Keratinocyte (primary cell): ENCODE results near the gene SLC7A4. TPM values are rescaled to one million over a fixed set of nuclear protein-coding genes. Genes with fewer than 3 reads are reported as not detected.

Source experiments
- DNase-seq: peaks from one replicate; pipeline ENCODE4 v3.0.0-alpha.2; 2011; ENCODE audit warnings: low read depth, missing footprints, low spot score
- FAIRE-seq: peaks from 2 replicates; lab custom pipeline; 2011; peaks lifted over from hg19 to GRCh38; lab: Jason Lieb, UNC
- H2AFZ ChIP-seq: 2 replicates; pipeline ENCODE4 v1.6.0; 2012; ENCODE audit warnings: low read length, control low read depth, inconsistent platforms; ENCODE audit not compliant: control insufficient read depth
- H3K27ac ChIP-seq: 2 replicates; pipeline ENCODE4 v1.5.1; 2011; ENCODE audit warnings: low read length; ENCODE audit not compliant: control insufficient read depth, insufficient read depth
- H3K27me3 ChIP-seq: 3 replicates; pipeline ENCODE4 v1.6.0; 2011; ENCODE audit warnings: low read length; ENCODE audit not compliant: control insufficient read depth, insufficient read depth; ENCODE audit errors: extremely low read depth
- H3K36me3 ChIP-seq, 2 experiments: 2 replicates in 1 of 2; 3 replicates in 1 of 2; pipeline ENCODE4 v1.5.1; 2011; ENCODE audit warnings: low read length in 2 of 2, mild to moderate bottlenecking in 1 of 2; ENCODE audit not compliant: control insufficient read depth in 2 of 2, insufficient read depth in 2 of 2; ENCODE audit errors: extremely low read depth in 1 of 2
- H3K4me1 ChIP-seq: 3 replicates; pipeline ENCODE4 v1.5.1; 2011; ENCODE audit warnings: low read length; ENCODE audit not compliant: control insufficient read depth, insufficient read depth; ENCODE audit errors: extremely low read depth
- H3K4me2 ChIP-seq: 3 replicates; pipeline ENCODE4 v1.6.0; 2011; ENCODE audit warnings: low read depth, low read length; ENCODE audit not compliant: control insufficient read depth, insufficient read depth; ENCODE audit errors: extremely low read depth
- H3K4me3 ChIP-seq, 3 experiments: fragments of 200-600 bp in 1 of 3; sonication (generic) in 1 of 3; 2 replicates in 2 of 3; 3 replicates in 1 of 3; pipeline ENCODE4 v1.5.1; 2011 to 2016; ENCODE audit warnings: low read length in 3 of 3, mild to moderate bottlenecking in 3 of 3, control low read depth in 2 of 3, inconsistent platforms in 1 of 3, low read depth in 1 of 3, mixed read lengths in 1 of 3, mixed run types in 1 of 3, moderate library complexity in 1 of 3; ENCODE audit not compliant: control insufficient read depth in 2 of 3, insufficient read depth in 2 of 3; ENCODE audit errors: extremely low read depth in 1 of 3
- H3K79me2 ChIP-seq: 2 replicates; pipeline ENCODE4 v1.6.0; 2012; ENCODE audit warnings: low read length; ENCODE audit not compliant: control insufficient read depth, insufficient read depth
- H3K9ac ChIP-seq: 3 replicates; pipeline ENCODE4 v1.6.0; 2011; ENCODE audit warnings: low read length; ENCODE audit not compliant: control insufficient read depth, insufficient read depth; ENCODE audit errors: extremely low read depth
- H3K9me1 ChIP-seq: 3 replicates; pipeline ENCODE4 v1.6.0; 2011; ENCODE audit warnings: low read length; ENCODE audit not compliant: control insufficient read depth, insufficient read depth; ENCODE audit errors: extremely low read depth
- H3K9me3 ChIP-seq: 2 replicates; pipeline ENCODE4 v1.5.1; 2012; ENCODE audit warnings: low read depth, low read length; ENCODE audit not compliant: control insufficient read depth
- H4K20me1 ChIP-seq: 3 replicates; pipeline ENCODE4 v1.6.0; 2011; ENCODE audit warnings: low read length; ENCODE audit not compliant: control insufficient read depth, insufficient read depth; ENCODE audit errors: extremely low read depth
- EZH2 ChIP-seq: IDR thresholded peaks from one replicate; pipeline ENCODE4 v1.6.1; 2012; ENCODE audit warnings: inconsistent platforms, mild to moderate bottlenecking, low read length, moderate library complexity
- dilution Hi-C: fragments of 300-500 bp; cut with MboI; formaldehyde crosslinking; loops from one replicate; pipeline ENCODE4 v1.7.0; 2020; ENCODE audit warnings: low sequenced_read_pairs; ENCODE audit not compliant: extremely low pct_ligation_motif_present
- polyA plus RNA-seq, 5 experiments: library from polyadenylated mRNA; depleted of rRNA in 3 of 5; stranded (reverse) in 3 of 5; stranded (forward) in 1 of 5; unstranded in 1 of 5; fragments of >200 nt; gene quantifications; 1 replicate in 1 of 5; 2 replicates in 3 of 5; 3 replicates in 1 of 5; pipeline versions ENCODE4 v1.2.1 to v1.2.3, GENCODE V29; 2011 to 2012; ENCODE audit warnings: missing spikeins in 2 of 5, low read depth in 1 of 5, low replicate concordance in 1 of 5
- TF ChIP-seq, protein P1 (sequence below), 3 experiments: IDR thresholded peaks in 1 of 3; conservative IDR thresholded peaks in 1 of 3; optimal IDR thresholded peaks in 1 of 3; 2 replicates in 2 of 3; 3 replicates in 1 of 3; pipeline versions ENCODE3 to v1.5.1; 2011; ENCODE audit warnings: low read length in 3 of 3, mild to moderate bottlenecking in 3 of 3, moderate library complexity in 2 of 3, control low read depth in 1 of 3, inconsistent platforms in 1 of 3; ENCODE audit not compliant: insufficient read depth in 2 of 3; ENCODE audit errors: extremely low read depth in 1 of 3

SLC7A4 gene
- polyA plus RNA-seq, 1 donor (not counting 4 experiments of a cell fraction or from before 2014, with no cell fraction given) = 0.10 TPM

DNA sequence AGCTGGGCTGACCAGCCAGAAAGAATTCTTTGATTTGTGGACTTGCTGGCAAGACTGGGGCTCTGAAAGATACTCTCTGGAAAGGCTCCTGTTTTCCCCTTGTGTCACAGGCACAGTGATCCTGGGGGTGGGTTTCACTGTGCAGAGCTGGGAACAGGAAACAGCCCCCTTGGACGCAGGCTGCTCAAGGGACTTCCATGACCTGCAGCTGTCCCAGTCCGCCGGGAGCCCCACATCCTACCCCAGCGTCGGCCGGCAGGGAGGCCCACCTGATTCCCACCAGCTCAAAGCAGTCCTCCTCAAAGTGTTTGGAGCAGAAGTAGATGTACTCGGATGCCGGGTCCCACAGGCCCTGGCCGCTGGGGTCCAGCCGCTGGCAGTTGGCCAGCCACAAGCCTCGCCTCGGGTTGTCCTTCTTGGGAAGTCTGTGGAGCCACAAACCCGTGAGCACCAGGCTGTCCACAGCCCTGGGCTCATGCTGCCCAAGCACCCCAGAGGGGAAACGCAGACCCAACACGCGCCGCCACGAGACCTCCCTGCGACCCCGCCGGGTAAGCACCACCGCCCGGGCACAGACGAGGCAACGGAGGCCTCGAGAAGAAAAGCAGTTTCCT is 31.3 kb downstream of the SLC7A4 start:
- Histone ChIP-seq H3K9ac (peak overlapping the region; percentile 94), H3K4me1 (peaks cover 20% of the 10 kb centered on the region), H3K79me2 (peaks cover 28% of the 10 kb centered on the region), H4K20me1 (no peaks in the 10 kb centered on the region), H3K36me3 (peaks cover 14 to 18% of the 10 kb centered on the region in 2 experiments), H2AFZ (peak overlapping the region; percentile 84), H3K4me2 (peak overlapping the region; percentile 99), H3K27ac (peak overlapping the region; percentile 93), H3K27me3 (no peaks in the 10 kb centered on the region), H3K4me3 (peak overlapping the region; percentile 83 to 91 (median 90)), H3K9me1 (no peaks in the 10 kb centered on the region), H3K9me3 (no peaks in the 10 kb centered on the region)
- dilution Hi-C loops = no loop called here
- no peak for DNase-seq
- no peak for TF ChIP-seq EZH2
- TF ChIP-seq, protein P1, sequence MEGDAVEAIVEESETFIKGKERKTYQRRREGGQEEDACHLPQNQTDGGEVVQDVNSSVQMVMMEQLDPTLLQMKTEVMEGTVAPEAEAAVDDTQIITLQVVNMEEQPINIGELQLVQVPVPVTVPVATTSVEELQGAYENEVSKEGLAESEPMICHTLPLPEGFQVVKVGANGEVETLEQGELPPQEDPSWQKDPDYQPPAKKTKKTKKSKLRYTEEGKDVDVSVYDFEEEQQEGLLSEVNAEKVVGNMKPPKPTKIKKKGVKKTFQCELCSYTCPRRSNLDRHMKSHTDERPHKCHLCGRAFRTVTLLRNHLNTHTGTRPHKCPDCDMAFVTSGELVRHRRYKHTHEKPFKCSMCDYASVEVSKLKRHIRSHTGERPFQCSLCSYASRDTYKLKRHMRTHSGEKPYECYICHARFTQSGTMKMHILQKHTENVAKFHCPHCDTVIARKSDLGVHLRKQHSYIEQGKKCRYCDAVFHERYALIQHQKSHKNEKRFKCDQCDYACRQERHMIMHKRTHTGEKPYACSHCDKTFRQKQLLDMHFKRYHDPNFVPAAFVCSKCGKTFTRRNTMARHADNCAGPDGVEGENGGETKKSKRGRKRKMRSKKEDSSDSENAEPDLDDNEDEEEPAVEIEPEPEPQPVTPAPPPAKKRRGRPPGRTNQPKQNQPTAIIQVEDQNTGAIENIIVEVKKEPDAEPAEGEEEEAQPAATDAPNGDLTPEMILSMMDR (optimal IDR thresholded peaks at IDR 0.05 in 1 of 3, IDR thresholded peaks at IDR 0.05 in 1 of 3, conservative IDR thresholded peaks at IDR 0.05 in 1 of 3; ENCODE audit: extremely low read depth in 1 of 3, insufficient read depth in 2 of 3, low read length in 3 of 3) = no peak
- no peak for FAIRE-seq

DNA sequence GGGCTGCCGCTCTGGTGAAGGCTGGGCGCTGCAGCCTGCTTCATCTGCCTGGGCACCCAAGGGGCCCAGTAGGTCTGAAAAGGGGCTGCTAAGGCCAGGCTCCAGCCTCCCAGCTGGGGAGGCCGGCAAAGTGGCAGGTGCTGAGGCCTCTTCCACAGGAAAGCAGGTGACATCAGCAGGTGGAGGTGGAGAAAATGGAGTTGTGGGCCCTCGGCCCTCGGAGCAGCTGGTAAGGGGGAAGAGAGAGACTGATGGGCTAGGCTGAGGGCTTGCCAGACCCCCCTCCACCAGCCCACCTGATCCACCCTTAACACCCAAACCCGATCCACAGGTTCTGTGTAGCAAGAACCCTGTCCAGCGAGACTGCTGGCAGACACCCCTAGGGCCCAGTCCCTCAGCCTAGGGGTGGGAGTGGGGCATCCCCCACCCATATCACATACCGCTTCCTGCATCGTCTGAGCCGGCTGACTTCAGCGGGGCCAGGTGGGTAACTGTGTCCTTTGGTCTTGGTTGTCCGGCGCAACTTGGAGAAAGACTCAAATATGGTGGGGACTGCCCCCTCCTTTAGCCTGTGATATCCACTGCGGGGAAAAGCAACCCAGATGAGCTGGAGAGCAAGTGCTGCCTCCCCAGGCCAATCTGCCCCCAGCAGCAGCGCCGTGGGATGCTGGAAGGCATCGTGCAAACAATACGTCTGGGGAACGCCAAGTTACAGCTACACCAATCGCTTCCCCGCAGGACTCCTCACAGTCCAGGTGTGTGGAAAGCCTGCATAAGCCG is 32.0 kb downstream of the SLC7A4 start:
- Histone ChIP-seq H3K36me3 (peaks cover 17 to 20% of the 10 kb centered on the region in 2 experiments), H3K79me2 (peaks cover 28% of the 10 kb centered on the region), H3K4me2 (peak overlapping the region; percentile 99), H4K20me1 (no peaks in the 10 kb centered on the region), H3K27me3 (no peaks in the 10 kb centered on the region), H3K4me3 (peak overlapping the region; percentile 83 to 91 (median 90)), H3K9ac (peak overlapping the region; percentile 94), H2AFZ (no peak overlapping the region), H3K9me1 (no peaks in the 10 kb centered on the region), H3K9me3 (no peaks in the 10 kb centered on the region), H3K4me1 (peaks cover 20% of the 10 kb centered on the region), H3K27ac (peak overlapping the region; percentile 93)
- dilution Hi-C loops = no loop called here
- FAIRE-seq = no peak
- TF ChIP-seq EZH2 = no peak
- TF ChIP-seq, protein P1 (optimal IDR thresholded peaks at IDR 0.05 in 1 of 3, IDR thresholded peaks at IDR 0.05 in 1 of 3, conservative IDR thresholded peaks at IDR 0.05 in 1 of 3; ENCODE audit: extremely low read depth in 1 of 3, insufficient read depth in 2 of 3, low read length in 3 of 3) = peak in 1 of 3 experiments; percentile 24
- no peak for DNase-seq
